CD4-positive, alpha-beta T cell treated with Interferon alpha-2 for 1 hour (primary cell): ENCODE measurements around the gene DDX52.

Source experiments
- DNase-seq, 2 donors: peaks; one replicate each; pipeline ENCODE4 v3.0.0-alpha.2; 2020 to 2022

DDX52 gene

DNA sequence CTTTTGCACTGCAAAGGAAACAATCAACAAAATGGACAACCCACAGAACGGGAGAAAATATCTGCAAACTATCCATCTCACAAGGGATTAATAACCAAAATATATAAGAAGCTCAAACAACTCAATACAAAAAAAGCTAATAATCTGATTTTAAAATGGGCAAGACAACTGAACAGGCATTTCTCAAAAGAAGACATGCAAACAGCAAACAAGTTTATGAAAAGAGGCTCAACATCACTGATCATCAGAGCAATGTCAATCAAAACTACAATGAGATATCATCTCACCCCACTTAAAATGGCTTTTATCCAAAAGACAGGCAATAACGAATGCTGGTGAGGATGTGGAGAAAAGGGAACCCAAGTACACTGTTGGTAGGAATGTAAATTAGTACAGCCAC lies 68.8 kb downstream of the DDX52 start:
- DNase-seq: no peak

DNA sequence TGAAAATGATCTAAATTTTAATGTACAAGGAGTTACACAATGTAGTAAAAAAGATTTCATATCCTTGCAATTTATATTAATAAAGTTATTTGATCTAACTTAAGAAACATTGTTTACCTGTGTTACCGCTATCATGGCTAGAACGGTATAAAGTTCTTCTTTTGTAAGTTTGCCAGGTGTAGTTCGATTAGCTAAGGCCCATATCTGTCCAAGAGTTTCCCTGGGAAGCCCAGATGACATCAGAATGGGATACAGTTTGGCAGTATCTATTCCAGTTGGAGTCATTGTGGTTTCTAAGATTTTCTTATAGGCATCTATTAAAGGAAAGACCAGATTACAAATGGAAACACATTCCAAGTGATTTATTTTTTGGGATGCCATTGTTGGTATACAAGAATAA lies 71.6 kb downstream of the DDX52 start:
- no peak for DNase-seq

- peak in 1 of 2 donors; percentile 34 for DNase-seq
These were observed 72.6 kb downstream of the DDX52 start for GRCh38 chr17:37570527-37571093.

DNA sequence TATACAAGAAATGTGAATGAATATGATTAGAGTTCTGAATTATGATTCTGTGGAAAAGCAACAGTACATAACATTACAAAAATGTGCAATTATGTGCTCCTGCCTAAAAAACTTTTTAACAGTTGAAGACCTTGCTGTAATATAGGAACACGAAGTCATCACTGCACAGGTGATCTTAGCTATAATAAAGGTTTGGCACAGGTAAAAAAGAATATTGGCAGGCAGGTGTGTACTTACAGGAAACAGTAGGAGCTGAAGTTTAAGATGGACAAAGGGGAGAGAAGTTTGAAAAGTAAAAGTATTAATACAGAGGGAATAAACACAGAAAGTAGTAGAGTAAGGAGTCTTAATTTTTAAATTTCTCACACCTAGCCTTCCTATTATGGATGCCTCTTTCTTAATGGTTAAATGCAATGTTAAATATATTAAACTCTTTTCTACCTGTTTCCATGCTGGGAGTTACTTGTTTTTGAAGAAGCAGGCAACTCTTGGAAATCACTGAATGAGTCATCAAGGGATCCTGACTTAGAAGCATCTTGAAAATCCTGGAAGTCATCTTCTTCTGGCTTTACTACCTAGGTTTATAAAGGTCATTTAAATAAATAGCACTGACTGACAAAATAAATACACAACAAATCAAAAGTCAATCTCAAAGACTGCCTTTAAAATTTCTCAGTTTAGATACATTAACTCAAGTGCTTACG lies 74.7 kb downstream of the DDX52 start:
- DNase-seq: no peak

DNA sequence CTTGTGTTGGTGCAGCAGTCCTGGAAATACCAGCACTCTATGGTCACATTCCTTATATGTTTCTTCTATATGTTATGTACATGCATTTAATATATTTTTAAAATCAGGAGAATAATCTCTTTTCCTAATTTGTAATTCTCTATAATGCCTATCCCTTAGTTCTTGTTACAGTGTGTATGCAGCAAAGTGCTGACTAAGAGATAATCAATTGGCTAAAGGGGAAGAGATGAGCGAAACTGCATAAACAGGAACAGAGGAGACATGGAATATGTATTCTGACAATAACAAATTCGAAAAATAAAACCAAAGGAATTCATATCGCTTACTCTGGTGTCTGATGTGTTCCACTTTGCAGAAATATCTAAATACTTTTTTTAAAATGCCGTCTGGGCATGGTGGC lies 75.7 kb downstream of the DDX52 start:
- no peak for DNase-seq

DNA sequence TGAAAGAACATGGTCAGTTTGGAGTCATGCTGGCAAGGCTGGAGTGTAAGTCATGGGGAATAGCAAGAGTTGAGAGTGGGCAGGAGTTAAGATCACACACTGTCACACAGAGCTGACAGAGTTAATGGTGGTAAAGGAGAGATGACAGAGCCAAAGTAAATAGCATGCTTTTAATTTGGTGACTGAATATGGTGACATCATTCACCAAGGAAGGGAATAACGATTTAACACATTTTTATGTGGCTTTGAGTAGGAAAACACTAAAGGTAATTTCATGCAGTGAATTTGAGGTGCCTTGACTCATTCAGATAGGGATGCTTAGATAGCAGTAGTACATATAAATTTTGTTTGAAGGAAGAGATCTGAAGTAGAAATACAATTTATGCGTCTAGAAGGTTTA lies 76.1 kb downstream of the DDX52 start:
- no peak for DNase-seq

DNA sequence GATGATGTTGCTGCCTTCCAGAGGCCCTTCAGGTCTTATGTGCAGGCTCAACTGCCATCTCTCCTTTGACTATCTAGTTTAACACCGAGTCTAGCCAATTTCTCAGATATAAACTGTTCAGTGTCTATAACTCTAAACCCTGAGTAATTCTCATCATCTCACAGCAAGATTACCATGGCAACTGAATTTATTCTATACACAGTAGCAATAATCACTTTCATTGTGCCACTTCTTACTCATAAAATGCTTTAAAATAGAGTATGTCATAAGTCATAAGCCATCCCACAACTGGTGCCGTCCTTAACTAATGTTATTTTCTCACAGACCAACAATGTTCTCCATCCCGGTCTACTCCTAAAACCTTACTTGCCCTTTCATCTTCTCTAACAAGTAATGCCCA lies 79.0 kb downstream of the DDX52 start:
- no peak for DNase-seq

- no peak for DNase-seq
These were observed 81.1 kb downstream of the DDX52 start for GRCh38 chr17:37562016-37562745.
